ENCODE measurements around the gene NEO1. TPM values are rescaled to one million over a fixed set of nuclear protein-coding genes. Genes with fewer than 3 reads are reported as not detected.

NEO1 gene, protein sequence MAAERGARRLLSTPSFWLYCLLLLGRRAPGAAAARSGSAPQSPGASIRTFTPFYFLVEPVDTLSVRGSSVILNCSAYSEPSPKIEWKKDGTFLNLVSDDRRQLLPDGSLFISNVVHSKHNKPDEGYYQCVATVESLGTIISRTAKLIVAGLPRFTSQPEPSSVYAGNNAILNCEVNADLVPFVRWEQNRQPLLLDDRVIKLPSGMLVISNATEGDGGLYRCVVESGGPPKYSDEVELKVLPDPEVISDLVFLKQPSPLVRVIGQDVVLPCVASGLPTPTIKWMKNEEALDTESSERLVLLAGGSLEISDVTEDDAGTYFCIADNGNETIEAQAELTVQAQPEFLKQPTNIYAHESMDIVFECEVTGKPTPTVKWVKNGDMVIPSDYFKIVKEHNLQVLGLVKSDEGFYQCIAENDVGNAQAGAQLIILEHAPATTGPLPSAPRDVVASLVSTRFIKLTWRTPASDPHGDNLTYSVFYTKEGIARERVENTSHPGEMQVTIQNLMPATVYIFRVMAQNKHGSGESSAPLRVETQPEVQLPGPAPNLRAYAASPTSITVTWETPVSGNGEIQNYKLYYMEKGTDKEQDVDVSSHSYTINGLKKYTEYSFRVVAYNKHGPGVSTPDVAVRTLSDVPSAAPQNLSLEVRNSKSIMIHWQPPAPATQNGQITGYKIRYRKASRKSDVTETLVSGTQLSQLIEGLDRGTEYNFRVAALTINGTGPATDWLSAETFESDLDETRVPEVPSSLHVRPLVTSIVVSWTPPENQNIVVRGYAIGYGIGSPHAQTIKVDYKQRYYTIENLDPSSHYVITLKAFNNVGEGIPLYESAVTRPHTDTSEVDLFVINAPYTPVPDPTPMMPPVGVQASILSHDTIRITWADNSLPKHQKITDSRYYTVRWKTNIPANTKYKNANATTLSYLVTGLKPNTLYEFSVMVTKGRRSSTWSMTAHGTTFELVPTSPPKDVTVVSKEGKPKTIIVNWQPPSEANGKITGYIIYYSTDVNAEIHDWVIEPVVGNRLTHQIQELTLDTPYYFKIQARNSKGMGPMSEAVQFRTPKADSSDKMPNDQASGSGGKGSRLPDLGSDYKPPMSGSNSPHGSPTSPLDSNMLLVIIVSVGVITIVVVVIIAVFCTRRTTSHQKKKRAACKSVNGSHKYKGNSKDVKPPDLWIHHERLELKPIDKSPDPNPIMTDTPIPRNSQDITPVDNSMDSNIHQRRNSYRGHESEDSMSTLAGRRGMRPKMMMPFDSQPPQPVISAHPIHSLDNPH (N-terminal part only)
- 10 to 100 TPM; 51.4 to 72.3 TPM for total RNA-seq

GRCh38 chr15:73051807-73052652, at the start of gene NEO1:
TSS of gene NEO1 (plus strand) at chr15:73052463. CDS start at chr15:73052676, 213 bp downstream.
- ATAC-seq (ENCODE audit: insufficient number of reproducible peaks, low FRiP score, low read depth), result peak; percentile 77
- Histone ChIP-seq H3K4me1 (ENCODE audit: control insufficient read depth in 1 of 2, low read depth in 2 of 2) (peaks cover 6 to 36% of the 10 kb centered on the region in 2 donors), H3K4me3 (peak within 1 kb of the TSS; percentile 93), H3K27me3 (replicated peaks; ENCODE audit: insufficient read depth) (no peaks in the 10 kb centered on the region), H3K27ac (peak within 1 kb of the TSS; percentile 93 to 94), H3K9me3 (no peaks in the 10 kb centered on the region), H3K36me3 (no peaks in the 10 kb centered on the region)
- peak; percentile 26 for DNase-seq (ENCODE audit: low spot score)
- TF ChIP-seq CTCF (IDR thresholded peaks at IDR 0.05), result no peak

DNA sequence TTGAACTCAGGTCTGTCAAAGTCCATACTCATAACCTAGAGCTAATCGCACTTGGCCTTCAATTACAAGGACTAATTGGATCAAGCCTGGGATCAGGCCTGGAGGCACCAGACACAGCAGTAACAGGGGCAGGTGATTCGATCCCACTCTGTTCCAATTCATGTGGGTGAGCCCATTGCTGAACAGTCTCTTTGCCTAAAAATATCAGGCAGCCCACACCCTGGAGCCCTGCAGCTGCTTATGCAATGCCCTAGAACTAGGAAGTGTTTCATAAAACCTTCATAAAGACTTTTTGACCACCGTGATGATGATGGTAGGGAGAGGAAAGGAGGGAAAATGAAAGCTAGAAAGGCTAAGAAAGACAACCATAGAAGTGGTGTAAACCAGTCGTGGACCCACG, 47.8 kb upstream of the NEO1 start:
- H3K4me3 ChIP-seq, result no peak overlapping the region
- no peak for DNase-seq (ENCODE audit: low spot score)
- peaks cover 7 to 11% of the 10 kb centered on the region in 2 donors for H3K4me1 ChIP-seq (ENCODE audit: control insufficient read depth in 1 of 2, low read depth in 2 of 2)
- no peak for TF ChIP-seq CTCF (IDR thresholded peaks at IDR 0.05)
- no peaks in the 10 kb centered on the region for H3K36me3 ChIP-seq
- no peak for ATAC-seq (ENCODE audit: insufficient number of reproducible peaks, low FRiP score, low read depth)
- H3K9me3 ChIP-seq, result no peaks in the 10 kb centered on the region
- no peak overlapping the region for H3K27ac ChIP-seq
- H3K27me3 ChIP-seq (replicated peaks; ENCODE audit: insufficient read depth), result no peaks in the 10 kb centered on the region

- peaks cover 7 to 11% of the 10 kb centered on the region in 2 donors for H3K4me1 ChIP-seq (ENCODE audit: control insufficient read depth in 1 of 2, low read depth in 2 of 2)
- TF ChIP-seq CTCF (IDR thresholded peaks at IDR 0.05), result no peak
- H3K4me3 ChIP-seq, result no peak overlapping the region
- no peaks in the 10 kb centered on the region for H3K9me3 ChIP-seq
- H3K27me3 ChIP-seq (replicated peaks; ENCODE audit: insufficient read depth), result no peaks in the 10 kb centered on the region
- no peak for DNase-seq (ENCODE audit: low spot score)
- H3K36me3 ChIP-seq, result no peaks in the 10 kb centered on the region
- no peak overlapping the region for H3K27ac ChIP-seq
- ATAC-seq (ENCODE audit: insufficient number of reproducible peaks, low FRiP score, low read depth), result no peak
These were observed 47.2 kb upstream of the NEO1 start for GRCh38 chr15:73005032-73005431.

- Histone ChIP-seq H3K9me3 (no peaks in the 10 kb centered on the region), H3K36me3 (no peaks in the 10 kb centered on the region), H3K4me1 (ENCODE audit: control insufficient read depth in 1 of 2, low read depth in 2 of 2) (peaks cover 4 to 9% of the 10 kb centered on the region in 2 donors), H3K27ac (no peak overlapping the region), H3K27me3 (replicated peaks; ENCODE audit: insufficient read depth) (no peaks in the 10 kb centered on the region), H3K4me3 (no peak overlapping the region)
- ATAC-seq (ENCODE audit: insufficient number of reproducible peaks, low FRiP score, low read depth) (no peak), DNase-seq (ENCODE audit: low spot score) (no peak)
- no peak for TF ChIP-seq CTCF (IDR thresholded peaks at IDR 0.05)
These were observed 46.8 kb upstream of the NEO1 start for GRCh38 chr15:73005446-73005845.

Measured in thoracic aorta (tissue), 2 donors.